Spleen (tissue), 7 donors: Measurements from ENCODE around the gene CBFA2T2.

Experiments used
- POLR2A ChIP-seq, 3 donors: fragments of 450-650 bp; IDR thresholded peaks; one replicate each; pipeline ENCODE4 v1.5.1; 2017; ENCODE audit warnings: antibody characterized with exemption in 3 of 3, mild to moderate bottlenecking in 1 of 3
- TF ChIP-seq, protein P1 (sequence below), 11 experiments: fragments of 200-600 bp in 7 of 11; fragments of 450-650 bp in 4 of 11; sonication (generic) in 4 of 11; IDR thresholded peaks in 8 of 11; conservative IDR thresholded peaks in 3 of 11; 1 replicate in 7 of 11; 2 replicates in 4 of 11; pipeline versions ENCODE4 v1.4.0 to v1.8.0; 2016 to 2021; ENCODE audit warnings: antibody characterized with exemption in 11 of 11, inconsistent platforms in 4 of 11, mild to moderate bottlenecking in 1 of 11
- donor health status: DM: no; HTN: no; CAD: no; lungs with moderate emphysema.
- donor health status: DM: no; HTN: no; CAD: no.
- donor health status: DM: no; HTN: no; CAD: no.

DNA sequence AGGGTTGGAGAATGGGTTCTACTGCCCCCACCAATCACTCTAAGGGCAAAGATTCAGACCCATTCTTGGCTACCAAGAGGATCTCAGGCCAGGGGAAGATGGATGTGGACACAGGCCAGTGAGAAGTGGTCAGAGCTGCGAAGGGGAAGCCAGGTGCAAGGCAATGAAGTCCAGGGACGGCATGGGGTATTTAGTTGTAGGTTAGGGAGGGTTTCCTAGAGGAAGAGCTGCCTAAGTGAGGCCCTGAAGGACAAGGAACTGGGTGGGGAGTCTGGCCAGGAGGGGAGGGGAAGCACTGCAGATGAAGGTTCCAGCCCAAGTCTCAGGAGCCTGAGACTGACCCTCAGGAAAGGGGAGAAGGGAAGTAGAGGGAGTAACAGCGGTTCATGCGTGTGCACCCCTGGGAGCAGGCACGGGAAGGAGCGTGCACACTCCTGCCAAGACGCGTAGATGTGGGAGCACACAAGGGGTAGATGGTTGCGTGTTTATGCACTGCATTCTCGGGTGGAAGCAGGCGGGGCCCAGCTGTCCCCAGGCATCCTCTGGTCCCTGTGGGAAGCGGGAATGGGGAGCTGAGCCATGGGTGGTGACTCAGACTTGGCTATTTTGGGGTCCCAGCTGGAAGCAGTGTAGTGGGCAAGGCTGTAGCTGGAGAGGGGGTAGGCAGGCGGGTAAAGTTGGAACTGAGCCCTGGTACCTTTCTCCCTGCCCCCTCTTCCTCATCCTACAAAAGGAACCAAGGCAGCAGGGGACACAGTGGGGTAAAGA, 180.2 kb downstream of the CBFA2T2 start:
- TF ChIP-seq, protein P1, sequence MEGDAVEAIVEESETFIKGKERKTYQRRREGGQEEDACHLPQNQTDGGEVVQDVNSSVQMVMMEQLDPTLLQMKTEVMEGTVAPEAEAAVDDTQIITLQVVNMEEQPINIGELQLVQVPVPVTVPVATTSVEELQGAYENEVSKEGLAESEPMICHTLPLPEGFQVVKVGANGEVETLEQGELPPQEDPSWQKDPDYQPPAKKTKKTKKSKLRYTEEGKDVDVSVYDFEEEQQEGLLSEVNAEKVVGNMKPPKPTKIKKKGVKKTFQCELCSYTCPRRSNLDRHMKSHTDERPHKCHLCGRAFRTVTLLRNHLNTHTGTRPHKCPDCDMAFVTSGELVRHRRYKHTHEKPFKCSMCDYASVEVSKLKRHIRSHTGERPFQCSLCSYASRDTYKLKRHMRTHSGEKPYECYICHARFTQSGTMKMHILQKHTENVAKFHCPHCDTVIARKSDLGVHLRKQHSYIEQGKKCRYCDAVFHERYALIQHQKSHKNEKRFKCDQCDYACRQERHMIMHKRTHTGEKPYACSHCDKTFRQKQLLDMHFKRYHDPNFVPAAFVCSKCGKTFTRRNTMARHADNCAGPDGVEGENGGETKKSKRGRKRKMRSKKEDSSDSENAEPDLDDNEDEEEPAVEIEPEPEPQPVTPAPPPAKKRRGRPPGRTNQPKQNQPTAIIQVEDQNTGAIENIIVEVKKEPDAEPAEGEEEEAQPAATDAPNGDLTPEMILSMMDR (IDR thresholded peaks at IDR 0.05 in 8 of 11, conservative IDR thresholded peaks at IDR 0.05 in 3 of 11), result no peak
- TF ChIP-seq POLR2A (IDR thresholded peaks at IDR 0.05), result no peak
